CD4-positive, alpha-beta T cell treated with Interleukin-6 at 100 ng/mL for 8 hours (primary cell): ENCODE data around the gene PRDM13.
"Not testable (repeated sequence)": the region's sequence is repeated elsewhere in the genome, so short reads cannot be mapped to it uniquely, and the experiment has no call there.

Source experiments
- DNase-seq: peaks from one replicate; pipeline ENCODE4 v3.0.0-alpha.2; 2020; ENCODE audit warnings: mixed read lengths, low spot score

Gene PRDM13

DNA sequence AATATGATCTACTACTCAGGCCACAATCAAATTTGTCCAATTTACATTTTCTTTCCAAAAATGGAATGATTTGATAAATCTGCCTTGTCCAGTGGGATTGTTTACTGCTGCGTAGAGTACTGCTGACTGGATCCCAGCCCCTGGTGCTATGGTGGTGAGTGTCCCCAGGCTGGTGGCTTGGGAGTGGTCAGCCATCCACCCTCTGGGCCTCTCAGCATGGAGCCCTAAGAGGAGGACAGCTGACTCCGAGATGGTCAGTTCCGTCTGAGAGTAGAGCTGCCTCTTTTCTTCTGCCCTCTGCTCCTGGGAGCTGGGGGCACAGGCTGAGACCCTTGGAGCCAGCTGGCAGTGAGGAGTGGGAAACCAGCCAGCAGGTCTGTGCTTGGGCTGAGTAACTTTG lies 22.7 kb downstream of the PRDM13 start:
- no peak for DNase-seq

DNA sequence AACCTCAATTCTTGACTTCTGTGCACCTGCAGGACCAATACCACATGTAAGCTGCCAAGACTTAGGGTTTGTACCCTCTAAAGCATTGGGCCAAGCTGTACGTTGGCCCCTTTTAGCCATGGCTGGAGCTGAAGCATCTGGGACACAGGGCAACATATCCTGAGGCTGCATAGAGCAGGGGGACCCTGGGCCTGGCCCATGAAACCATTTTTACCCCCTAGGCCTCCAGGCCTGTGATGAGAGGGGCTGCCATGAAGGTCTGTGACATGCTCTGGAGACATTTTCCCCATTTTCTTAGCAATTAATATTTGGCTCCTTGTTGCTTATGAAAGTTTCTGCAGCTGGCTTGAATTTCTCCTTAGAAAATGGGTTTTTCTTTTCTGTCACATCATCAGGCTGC lies 31.0 kb downstream of the PRDM13 start:
- DNase-seq = no peak

DNA sequence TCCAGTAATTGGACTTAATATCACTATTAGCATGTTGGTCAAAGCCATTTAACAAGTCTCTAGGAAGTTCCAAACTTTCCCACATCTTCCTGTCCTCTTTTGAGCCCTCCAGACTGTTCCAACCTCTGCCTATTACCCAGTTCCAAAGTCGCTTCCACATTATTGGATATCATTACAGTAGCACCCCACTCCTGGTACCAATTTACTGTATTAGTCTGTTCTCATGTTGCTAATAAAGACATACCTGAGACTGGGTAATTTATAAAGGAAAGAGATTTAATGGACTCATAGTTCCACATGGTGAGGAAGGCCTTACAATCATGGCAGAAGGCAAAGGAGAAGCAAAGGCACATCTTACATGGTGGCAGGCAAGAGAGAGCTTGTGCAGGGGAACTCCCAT lies 31.7 kb downstream of the PRDM13 start:
- not testable (repeated sequence) for DNase-seq

DNA sequence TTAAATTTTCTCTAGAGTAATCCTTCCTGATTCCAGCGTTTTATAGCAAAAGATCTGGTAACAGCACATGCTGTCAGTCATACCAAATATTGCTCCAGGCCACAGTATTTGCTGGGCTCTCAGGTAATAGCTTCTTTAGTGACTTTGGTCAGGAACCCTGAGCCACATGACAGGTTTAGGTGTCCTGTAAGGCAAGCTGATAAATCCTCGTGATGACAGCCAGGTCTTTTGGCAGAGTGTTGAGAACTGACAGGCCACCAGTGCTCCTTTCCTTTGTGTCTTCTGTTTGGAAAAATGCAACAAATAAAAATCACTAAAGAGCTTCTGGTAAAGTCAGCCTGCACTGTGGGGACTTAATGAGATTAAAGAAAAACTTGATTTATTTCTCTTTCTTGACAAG lies 34.6 kb downstream of the PRDM13 start:
- no peak for DNase-seq

DNA sequence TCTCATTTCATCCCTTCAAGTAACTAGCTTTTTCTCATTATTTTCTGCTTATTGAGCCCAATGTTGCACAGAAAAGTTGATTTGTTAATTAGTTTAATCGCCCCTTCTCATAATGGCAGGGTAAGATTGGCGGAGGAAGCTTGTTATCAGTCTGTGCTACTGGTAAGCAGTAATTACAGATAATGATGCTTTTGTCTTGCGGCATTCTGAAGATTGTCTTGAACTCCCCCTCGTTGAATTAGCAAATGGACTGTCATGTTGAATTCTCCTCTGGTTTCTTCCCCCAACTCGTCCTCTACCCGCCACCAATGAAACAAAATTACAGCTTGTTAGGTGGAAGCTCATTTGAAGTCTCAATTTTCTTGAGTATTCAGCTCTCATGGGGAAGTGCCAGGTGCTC lies 39.4 kb downstream of the PRDM13 start:
- DNase-seq = no peak

DNA sequence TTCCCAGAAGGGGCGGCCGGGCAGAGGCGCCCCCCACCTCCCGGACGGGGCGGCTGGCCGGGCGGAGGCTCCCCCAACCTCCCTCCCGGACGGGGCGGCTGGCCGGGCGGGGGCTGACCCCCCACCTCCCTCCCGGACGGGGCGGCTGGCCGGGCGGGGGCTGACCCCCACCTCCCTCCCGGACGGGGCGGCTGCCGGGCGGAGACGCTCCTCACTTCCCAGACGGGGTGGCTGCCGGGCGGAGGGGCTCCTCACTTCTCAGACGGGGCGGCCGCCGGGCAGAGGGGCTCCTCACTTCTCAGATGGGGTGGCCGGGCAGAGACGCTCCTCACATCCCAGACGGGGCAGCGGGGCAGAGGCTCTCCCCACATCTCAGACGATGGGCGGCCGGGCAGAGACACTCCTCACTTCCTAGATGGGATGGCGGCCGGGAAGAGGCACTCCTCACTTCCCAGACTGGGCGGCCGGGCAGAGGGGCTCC lies 43.5 kb downstream of the PRDM13 start:
- DNase-seq = not testable (repeated sequence)

DNA sequence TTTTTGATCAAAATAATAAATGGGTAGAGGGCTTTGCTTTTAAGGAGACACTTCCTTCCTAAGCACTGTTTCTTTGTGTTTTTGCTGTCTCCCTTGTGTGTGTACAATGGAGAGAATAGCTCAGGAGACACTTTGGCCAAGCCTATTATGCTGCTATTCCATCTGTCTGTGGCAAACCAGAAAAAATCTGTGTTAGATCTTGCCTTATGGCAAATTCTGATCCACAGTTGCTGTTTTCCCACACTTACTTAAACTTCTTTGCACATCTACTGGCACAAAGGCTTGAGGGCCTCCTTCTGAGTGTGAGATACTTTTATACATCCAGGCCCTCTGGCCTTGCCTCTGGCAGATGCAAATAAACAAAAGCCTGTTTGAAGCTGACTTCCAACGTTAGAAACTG lies 53.6 kb downstream of the PRDM13 start:
- DNase-seq = no peak

DNA sequence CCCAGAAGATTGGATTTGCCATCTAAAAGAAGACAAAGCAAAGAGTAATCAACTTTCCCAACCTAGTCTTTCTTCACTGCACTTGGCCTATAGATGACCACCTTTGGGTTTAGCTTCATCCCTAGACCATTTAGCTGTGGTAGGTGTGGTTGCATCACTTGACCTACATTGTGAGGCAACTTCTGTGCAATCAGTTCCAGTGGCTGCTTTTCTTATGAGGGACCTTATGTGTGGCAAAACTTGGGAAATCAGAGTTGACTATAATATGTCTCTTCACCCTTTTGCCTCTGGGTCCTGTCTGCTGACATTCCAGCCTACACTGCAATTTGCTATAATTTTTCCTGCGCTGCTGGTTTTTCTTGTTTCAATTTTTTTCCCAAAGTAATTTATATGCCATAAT lies 55.2 kb downstream of the PRDM13 start:
- no peak for DNase-seq

DNA sequence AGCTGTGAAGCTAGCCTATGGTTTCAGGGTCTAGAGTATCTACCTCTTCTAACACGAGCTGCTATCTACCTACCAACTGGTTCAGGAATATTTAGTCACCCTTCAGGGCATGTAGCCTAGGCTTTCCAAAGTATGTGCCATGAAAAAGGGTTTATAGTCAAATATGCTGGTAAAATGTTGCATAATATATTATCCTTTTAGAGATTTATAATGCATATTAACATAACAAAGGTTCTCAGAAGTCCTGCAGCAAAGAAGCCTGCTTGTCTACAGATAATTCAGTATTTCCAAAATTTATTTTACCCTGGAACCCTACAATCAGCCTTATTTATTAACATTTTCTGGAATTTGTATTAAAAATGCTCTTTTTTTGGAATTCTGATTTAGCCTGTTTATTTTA lies 56.0 kb downstream of the PRDM13 start:
- DNase-seq = no peak
